ENCODE results near the gene EBF4.

DNA sequence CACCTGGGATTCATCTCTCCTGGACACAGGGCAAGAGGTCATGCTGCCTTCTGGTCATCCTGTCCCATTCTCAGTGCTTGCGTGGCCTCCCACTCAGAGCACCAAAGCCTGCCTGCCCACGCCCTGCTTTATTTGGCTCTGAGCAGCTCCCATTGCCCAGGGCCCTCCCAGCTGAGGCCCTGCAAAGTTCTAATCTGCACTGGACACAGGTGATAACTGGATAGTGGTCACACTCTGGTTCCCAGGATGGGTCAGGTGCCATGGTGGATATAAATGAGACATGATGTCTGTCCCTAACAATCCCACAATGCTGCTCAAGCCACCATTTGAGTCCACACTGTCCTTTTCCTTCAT, 68.3 kb downstream of the EBF4 start:
- TF ChIP-seq, protein P1, sequence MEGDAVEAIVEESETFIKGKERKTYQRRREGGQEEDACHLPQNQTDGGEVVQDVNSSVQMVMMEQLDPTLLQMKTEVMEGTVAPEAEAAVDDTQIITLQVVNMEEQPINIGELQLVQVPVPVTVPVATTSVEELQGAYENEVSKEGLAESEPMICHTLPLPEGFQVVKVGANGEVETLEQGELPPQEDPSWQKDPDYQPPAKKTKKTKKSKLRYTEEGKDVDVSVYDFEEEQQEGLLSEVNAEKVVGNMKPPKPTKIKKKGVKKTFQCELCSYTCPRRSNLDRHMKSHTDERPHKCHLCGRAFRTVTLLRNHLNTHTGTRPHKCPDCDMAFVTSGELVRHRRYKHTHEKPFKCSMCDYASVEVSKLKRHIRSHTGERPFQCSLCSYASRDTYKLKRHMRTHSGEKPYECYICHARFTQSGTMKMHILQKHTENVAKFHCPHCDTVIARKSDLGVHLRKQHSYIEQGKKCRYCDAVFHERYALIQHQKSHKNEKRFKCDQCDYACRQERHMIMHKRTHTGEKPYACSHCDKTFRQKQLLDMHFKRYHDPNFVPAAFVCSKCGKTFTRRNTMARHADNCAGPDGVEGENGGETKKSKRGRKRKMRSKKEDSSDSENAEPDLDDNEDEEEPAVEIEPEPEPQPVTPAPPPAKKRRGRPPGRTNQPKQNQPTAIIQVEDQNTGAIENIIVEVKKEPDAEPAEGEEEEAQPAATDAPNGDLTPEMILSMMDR (IDR thresholded peaks at IDR 0.05) = no peak
- TF ChIP-seq EZH2 (IDR thresholded peaks at IDR 0.05; ENCODE audit: borderline replicate concordance, insufficient read depth, low read depth, low read length, poor library complexity, severe bottlenecking) = no peak
